ENCODE data around the gene TMEM267. TPM values are rescaled to one million over a fixed set of nuclear protein-coding genes. Genes with fewer than 3 reads are reported as not detected.

The TMEM267 gene
- total and polyA plus RNA-seq, 2 of the 4 experiments (the other 2 are of a cell fraction): 9.2 to 12.0 TPM

DNA sequence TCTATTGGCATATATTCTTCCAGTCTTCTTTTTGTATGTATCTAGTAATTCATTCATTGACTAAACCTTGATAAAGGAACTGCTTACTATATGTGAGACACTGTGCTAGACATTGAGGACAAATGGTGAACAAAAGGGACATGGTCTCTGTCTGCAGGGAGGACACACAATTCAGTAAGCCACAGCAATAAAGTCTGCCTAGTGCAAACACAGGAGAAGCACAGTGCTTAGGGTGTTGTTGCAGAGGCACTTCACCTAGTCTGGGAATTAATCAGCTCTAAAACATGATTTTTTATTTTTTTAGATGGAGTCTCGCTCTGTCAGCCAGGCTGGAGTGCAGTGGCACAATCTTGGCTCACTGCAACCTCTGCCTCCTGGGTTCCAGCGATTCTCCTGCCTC, 65.1 kb downstream of the TMEM267 start:
- in situ Hi-C loops (cut with MboI; ENCODE audit: low sequenced_read_pairs) (no loop called here), dilution Hi-C loops (cut with HindIII; ENCODE audit: low sequenced_read_pairs, unreplicated experiment) (no loop called here), intact Hi-C loops (cut with micrococcal nuclease) (no loop called here)
- Histone ChIP-seq H3K27me3 (ENCODE audit: control insufficient read depth, insufficient read depth, low read length) (peaks cover 13% of the 10 kb centered on the region), H2BK5ac (ENCODE audit: low read depth, low read length, poor library complexity, severe bottlenecking) (no peak overlapping the region), H3K23ac (ENCODE audit: low read depth, low read length) (no peak overlapping the region), H4K91ac (ENCODE audit: insufficient read depth, low read depth, low read length) (no peak overlapping the region), H2AFZ (replicated peaks; ENCODE audit: low read length, poor library complexity) (no peak overlapping the region), H3K36me3 (ENCODE audit: control insufficient read depth, insufficient read depth, low read length) (no peaks in the 10 kb centered on the region), H4K8ac (ENCODE audit: low read depth in 2 of 2, low read length in 2 of 2) (no peak overlapping the region), H3K9me1 (ENCODE audit: insufficient read depth, low read length) (no peaks in the 10 kb centered on the region), H3K4me2 (ENCODE audit: low read depth, low read length) (no peak overlapping the region), H3K79me1 (ENCODE audit: low read depth in 1 of 2, low read length in 2 of 2) (no peaks in the 10 kb centered on the region), H3K4me1 (ENCODE audit: control insufficient read depth, insufficient read depth, low read length) (no peaks in the 10 kb centered on the region), H3K56ac (ENCODE audit: extremely low read depth, insufficient read depth, low read length) (no peak overlapping the region), H2BK20ac (ENCODE audit: low read depth, low read length) (no peak overlapping the region), H2AK5ac (ENCODE audit: low read depth, low read length) (no peak overlapping the region), H3K18ac (ENCODE audit: low read depth, low read length) (no peak overlapping the region), H4K20me1 (ENCODE audit: insufficient read depth, low read length) (no peaks in the 10 kb centered on the region), H3K4me3 (ENCODE audit: insufficient read depth, low read depth, low read length) (no peak overlapping the region), H2BK15ac (ENCODE audit: low read depth, low read length) (no peak overlapping the region), H3K14ac (replicated peaks; ENCODE audit: low read depth, low read length) (no peak overlapping the region), H2BK120ac (ENCODE audit: low read depth, low read length) (no peak overlapping the region), H3K4ac (ENCODE audit: low read depth, low read length) (no peak overlapping the region), H3K27ac (ENCODE audit: insufficient read depth, low read length) (no peak overlapping the region), H3K9ac (ENCODE audit: low read depth, low read length) (no peak overlapping the region), H2AK9ac (replicated peaks; ENCODE audit: low read depth, low read length, poor library complexity) (no peak overlapping the region), H3K9me3 (ENCODE audit: control insufficient read depth, insufficient read depth, low read length) (no peaks in the 10 kb centered on the region), H4K5ac (ENCODE audit: low read depth, low read length) (no peak overlapping the region)
- no TSS peak for BruUV-seq (replicated peaks)
- WGBS, 2 experiments (ENCODE audit: extremely low coverage in 2 of 2, insufficient read length in 1 of 2): no CpG with 5 or more reads among the region's 2 CpGs
- TF ChIP-seq RFX5 (IDR thresholded peaks at IDR 0.05; ENCODE audit: low read depth, low read length): no peak
- no peak for TF ChIP-seq NFE2L2 (IDR thresholded peaks at IDR 0.05; ENCODE audit: low read depth, low read length)
- TF ChIP-seq MAZ (IDR thresholded peaks at IDR 0.05; ENCODE audit: borderline replicate concordance, low read depth, low read length): no peak
- no peak for TF ChIP-seq RAD21 (IDR thresholded peaks at IDR 0.05; ENCODE audit: low read length)
- TF ChIP-seq CHD1 (IDR thresholded peaks at IDR 0.05; ENCODE audit: low read depth, low read length): no peak
- TF ChIP-seq, protein P1, sequence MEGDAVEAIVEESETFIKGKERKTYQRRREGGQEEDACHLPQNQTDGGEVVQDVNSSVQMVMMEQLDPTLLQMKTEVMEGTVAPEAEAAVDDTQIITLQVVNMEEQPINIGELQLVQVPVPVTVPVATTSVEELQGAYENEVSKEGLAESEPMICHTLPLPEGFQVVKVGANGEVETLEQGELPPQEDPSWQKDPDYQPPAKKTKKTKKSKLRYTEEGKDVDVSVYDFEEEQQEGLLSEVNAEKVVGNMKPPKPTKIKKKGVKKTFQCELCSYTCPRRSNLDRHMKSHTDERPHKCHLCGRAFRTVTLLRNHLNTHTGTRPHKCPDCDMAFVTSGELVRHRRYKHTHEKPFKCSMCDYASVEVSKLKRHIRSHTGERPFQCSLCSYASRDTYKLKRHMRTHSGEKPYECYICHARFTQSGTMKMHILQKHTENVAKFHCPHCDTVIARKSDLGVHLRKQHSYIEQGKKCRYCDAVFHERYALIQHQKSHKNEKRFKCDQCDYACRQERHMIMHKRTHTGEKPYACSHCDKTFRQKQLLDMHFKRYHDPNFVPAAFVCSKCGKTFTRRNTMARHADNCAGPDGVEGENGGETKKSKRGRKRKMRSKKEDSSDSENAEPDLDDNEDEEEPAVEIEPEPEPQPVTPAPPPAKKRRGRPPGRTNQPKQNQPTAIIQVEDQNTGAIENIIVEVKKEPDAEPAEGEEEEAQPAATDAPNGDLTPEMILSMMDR (conservative IDR thresholded peaks at IDR 0.05; ENCODE audit: low read depth, low read length): no peak
- no peak for TF ChIP-seq MXI1 (IDR thresholded peaks at IDR 0.05; ENCODE audit: borderline replicate concordance, low read depth, low read length)
- no peak for TF ChIP-seq FOS (IDR thresholded peaks at IDR 0.05; ENCODE audit: low read depth, low read length)
- CTCF ChIA-PET: no interaction called here
- no peak for DNase-seq
- POLR2A ChIA-PET (ENCODE audit: unreplicated experiment): no interaction called here
- ATAC-seq (ENCODE audit: low read depth): no peak

Data from IMR-90 (cell line).